Measurements from ENCODE around the gene ABCA2. TPM values are rescaled to one million over a fixed set of nuclear protein-coding genes. Genes with fewer than 3 reads are reported as not detected.

The ABCA2 gene
- total and polyA plus RNA-seq, 8 donors = 7.3 to 385 (median 44.2) TPM

DNA sequence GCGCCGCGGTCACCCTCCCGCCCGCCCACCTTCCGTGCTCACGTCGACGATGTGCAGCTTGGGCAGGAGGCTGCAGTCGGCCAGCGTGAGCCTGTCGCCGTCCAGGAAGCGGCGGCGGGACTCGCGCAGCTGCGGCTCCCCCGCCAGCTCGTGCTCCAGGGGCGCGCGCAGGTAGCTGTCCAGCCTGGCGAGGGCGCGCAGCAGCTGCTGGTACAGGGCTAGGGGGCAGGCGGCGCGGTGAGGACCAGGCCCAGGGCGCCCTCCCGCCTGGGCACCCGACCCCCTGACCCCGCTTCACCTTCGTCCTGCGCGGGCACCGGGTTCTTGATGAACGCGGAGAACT lies 33.2 kb downstream of the ABCA2 start:
- TF ChIP-seq EP300 (IDR thresholded peaks at IDR 0.05) = no peak
- TF ChIP-seq POLR2A (IDR thresholded peaks at IDR 0.05) = no peak
- TF ChIP-seq, protein P1, sequence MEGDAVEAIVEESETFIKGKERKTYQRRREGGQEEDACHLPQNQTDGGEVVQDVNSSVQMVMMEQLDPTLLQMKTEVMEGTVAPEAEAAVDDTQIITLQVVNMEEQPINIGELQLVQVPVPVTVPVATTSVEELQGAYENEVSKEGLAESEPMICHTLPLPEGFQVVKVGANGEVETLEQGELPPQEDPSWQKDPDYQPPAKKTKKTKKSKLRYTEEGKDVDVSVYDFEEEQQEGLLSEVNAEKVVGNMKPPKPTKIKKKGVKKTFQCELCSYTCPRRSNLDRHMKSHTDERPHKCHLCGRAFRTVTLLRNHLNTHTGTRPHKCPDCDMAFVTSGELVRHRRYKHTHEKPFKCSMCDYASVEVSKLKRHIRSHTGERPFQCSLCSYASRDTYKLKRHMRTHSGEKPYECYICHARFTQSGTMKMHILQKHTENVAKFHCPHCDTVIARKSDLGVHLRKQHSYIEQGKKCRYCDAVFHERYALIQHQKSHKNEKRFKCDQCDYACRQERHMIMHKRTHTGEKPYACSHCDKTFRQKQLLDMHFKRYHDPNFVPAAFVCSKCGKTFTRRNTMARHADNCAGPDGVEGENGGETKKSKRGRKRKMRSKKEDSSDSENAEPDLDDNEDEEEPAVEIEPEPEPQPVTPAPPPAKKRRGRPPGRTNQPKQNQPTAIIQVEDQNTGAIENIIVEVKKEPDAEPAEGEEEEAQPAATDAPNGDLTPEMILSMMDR (IDR thresholded peaks at IDR 0.05) = no peak
- no peak for TF ChIP-seq POLR2AphosphoS5 (IDR thresholded peaks at IDR 0.05)
- H3K4me1 ChIP-seq = peaks cover 44 to 79% (median 57%) of the 10 kb centered on the region in 4 donors
- no peaks in the 10 kb centered on the region for H3K9me3 ChIP-seq
- DNase-seq = peak in 1 of 2 donors; percentile 67
- H3K27ac ChIP-seq = peak overlapping the region in 1 of 5 donors; percentile 72
- intact Hi-C loops (cut with DNase I; ENCODE audit: low total_unique reads) = no loop called here
- H3K27me3 ChIP-seq = peaks cover 0 to 44% (median 0%) of the 10 kb centered on the region in 3 donors
- H3K4me3 ChIP-seq = peak overlapping the region in 3 of 4 donors; percentile 5 to 31 (median 25)
- WGBS, 5 donors = 35 to 81% (median 48%) methylated on average over 9 to 40 of the region's 40 CpGs
- H3K36me3 ChIP-seq = peaks cover 0 to 15% (median 11%) of the 10 kb centered on the region in 4 donors

DNA sequence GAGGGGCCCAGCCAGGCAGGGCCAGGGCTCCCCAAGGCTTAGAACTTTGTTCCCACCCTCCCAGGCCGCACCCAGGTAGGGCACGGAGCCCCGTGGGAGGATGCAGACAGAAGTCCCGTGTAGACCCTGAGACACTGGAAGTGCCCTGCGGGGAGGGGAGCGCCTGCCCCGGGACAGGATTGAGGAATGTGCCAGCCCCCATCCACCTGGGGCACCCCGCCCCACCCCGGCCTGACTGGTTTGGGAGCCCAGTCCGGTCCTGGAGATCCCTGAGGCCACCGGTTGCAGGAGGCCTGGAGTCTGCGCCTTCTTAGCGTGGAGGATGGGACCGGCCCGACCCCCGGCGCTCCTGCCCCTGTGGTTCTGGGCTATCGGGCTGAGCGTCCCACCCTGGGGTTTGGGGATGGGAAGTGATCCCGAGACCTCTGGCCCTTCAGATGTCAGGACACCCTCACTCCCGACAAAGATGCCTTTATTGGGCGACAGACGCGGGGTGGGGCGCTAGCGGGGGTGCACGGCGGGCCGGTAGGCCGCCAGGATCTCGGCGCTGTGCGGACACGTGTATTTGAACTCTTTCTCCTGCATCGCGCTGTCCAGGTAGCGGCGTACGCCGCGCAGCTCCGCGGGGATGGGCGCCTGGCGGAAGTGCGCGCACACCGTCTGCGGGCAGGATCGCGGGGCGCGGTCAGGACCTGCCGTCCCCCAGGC lies 33.7 kb downstream of the ABCA2 start:
- peaks cover 44 to 74% (median 57%) of the 10 kb centered on the region in 4 donors for H3K4me1 ChIP-seq
- H3K27ac ChIP-seq = no peak overlapping the region
- H3K36me3 ChIP-seq = peaks cover 0 to 15% (median 11%) of the 10 kb centered on the region in 4 donors
- H3K9me3 ChIP-seq = no peaks in the 10 kb centered on the region
- no peak for DNase-seq
- no peak for TF ChIP-seq POLR2AphosphoS5 (IDR thresholded peaks at IDR 0.05)
- peaks cover 0 to 44% (median 0%) of the 10 kb centered on the region in 3 donors for H3K27me3 ChIP-seq
- H3K4me3 ChIP-seq = no peak overlapping the region
- intact Hi-C loops (cut with DNase I; ENCODE audit: low total_unique reads) = no loop called here
- 67 to 86% (median 77%) methylated on average over 27 to 54 of the region's 54 CpGs for WGBS, 5 donors

DNA sequence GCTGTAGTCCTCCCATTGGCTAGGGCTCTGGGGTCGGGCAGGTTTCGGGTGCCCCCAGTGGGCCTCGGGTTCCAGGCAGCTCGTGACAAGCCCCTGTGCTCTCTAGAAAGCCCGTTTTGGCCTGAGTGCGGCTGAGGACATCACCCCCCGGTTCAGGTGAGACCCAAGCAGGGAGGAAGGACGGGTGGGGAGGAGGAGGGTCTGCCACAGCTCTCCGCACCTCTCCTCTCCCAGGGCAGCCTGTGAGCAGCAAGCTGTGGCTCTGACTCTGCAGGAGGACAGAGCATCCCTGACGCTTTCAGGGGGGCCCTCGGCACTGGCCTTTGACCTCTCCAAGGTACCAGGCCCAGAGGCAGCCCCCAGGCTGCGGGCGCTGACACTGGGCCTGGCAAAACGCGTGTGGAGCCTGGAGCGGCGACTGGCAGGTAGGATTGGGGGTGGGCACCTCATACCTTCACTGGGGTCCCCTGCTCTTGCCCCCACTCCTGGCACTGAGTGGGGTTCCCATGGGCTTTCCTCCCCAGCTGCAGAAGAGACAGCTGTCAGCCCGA lies 35.1 kb downstream of the ABCA2 start:
- 14 to 55% (median 37%) methylated on average over 4 to 18 of the region's 18 CpGs for WGBS, 5 donors
- Histone ChIP-seq H3K9me3 (no peaks in the 10 kb centered on the region), H3K36me3 (peaks cover 0 to 15% (median 11%) of the 10 kb centered on the region in 4 donors), H3K4me3 (peak overlapping the region; percentile 67 to 84 (median 73)), H3K27me3 (peaks cover 0 to 40% (median 0%) of the 10 kb centered on the region in 3 donors), H3K4me1 (peaks cover 44 to 60% (median 55%) of the 10 kb centered on the region in 4 donors), H3K27ac (peak overlapping the region; percentile 79 to 94 (median 92))
- intact Hi-C loops (cut with DNase I; ENCODE audit: low total_unique reads) = no loop called here
- TF ChIP-seq, protein P1 (IDR thresholded peaks at IDR 0.05) = no peak
- TF ChIP-seq POLR2AphosphoS5 (IDR thresholded peaks at IDR 0.05) (no peak), EP300 (IDR thresholded peaks at IDR 0.05) (no peak)
- DNase-seq = no peak

DNA sequence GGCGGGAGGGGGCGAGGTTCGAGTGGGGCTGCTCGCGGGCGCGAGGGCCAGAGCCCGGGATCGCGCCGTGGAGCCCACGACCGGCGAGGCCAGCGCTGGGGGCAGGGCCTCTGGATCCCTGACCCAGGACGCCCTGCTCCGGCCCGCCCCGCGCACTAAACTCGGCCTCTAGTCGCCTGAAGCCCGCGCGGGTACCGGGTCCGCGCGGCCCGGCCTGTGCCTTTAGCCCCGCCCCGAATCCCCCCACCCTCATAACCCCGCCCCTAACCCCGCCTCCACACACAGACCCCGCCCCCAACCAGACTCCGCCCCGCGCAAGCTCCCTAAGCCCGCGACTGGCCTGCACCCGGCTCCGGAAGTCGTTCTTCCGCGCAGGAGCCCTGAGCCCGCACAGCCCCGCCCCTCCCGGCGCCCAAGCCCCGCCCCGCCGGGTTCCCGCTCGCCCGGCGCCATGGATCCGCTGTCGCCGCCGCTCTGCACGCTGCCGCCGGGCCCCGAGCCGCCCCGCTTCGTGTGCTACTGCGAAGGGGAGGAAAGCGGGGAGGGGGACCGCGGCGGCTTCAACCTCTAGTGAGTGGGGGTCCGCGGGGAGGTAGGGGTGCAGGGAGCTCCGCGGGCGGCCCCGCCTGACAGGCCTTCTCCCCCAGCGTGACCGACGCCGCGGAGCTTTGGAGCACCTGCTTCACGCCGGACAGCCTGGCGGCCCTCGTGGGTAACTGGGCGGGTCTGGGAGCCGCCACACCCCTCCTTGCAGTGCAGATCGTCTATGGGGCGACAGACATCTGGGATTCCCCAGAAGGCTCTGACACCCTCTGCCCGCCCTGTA lies 35.8 kb downstream of the ABCA2 start, which contains the start of gene PAXX:
Gene PAXX, plus strand, starts transcription at position 430 of the 826 bp plus-strand sequence. Its CDS starts 22 bp downstream, at position 452.
- intact Hi-C loops (cut with DNase I; ENCODE audit: low total_unique reads) = no loop called here
- peak within 1 kb of the TSS; percentile 92 to 94 (median 94) for H3K27ac ChIP-seq
- H3K4me1 ChIP-seq = peaks cover 43 to 53% (median 50%) of the 10 kb centered on the region in 4 donors
- DNase-seq = peak; percentile 94 to 97
- H3K27me3 ChIP-seq = peaks cover 0 to 42% (median 0%) of the 10 kb centered on the region in 3 donors
- H3K36me3 ChIP-seq = peaks cover 0 to 15% (median 11%) of the 10 kb centered on the region in 4 donors
- 0 to 2% (median 0%) methylated on average over 29 to 92 of the region's 92 CpGs for WGBS, 5 donors
- no peaks in the 10 kb centered on the region for H3K9me3 ChIP-seq
- TF ChIP-seq POLR2AphosphoS5 (IDR thresholded peaks at IDR 0.05) = peak in 1 of 3 donors; percentile 57
- TF ChIP-seq EP300 (IDR thresholded peaks at IDR 0.05) = no peak
- no peak for TF ChIP-seq POLR2A (IDR thresholded peaks at IDR 0.05)
- TF ChIP-seq, protein P1 (IDR thresholded peaks at IDR 0.05) = no peak
- H3K4me3 ChIP-seq = peak within 1 kb of the TSS; percentile 67 to 84 (median 73)

All from stomach (tissue), 9 donors.